ENCODE measurements around the gene FAM227A. TPM values are rescaled to one million over a fixed set of nuclear protein-coding genes. Genes with fewer than 3 reads are reported as not detected.
A peak's percentile ranks its signal among the peaks of the same experiment; 100 is the strongest.

The FAM227A gene
- total and polyA plus RNA-seq, 4 donors = 0.01 to 0.42 (median 0.04) TPM

DNA sequence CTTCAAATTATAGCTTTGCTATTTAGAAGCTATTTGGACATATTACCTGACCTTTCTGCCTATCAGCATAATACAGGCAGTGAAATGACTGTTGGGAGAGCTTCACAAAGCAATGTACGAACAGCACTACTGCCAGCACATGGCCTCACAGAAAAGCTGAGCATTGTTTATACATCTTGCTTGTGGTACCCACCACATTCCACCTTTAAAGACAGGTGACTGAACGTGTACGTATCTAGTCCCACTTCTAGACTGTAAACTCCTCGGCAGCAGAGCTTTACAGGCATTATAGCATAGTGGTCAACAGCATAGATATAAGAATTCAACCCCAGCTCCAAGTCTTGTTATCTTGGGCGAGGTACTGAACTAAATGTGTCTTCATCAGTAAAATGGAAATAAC lies 43.0 kb upstream of the FAM227A start:
- Histone ChIP-seq H3K9ac (ENCODE audit: low read depth in 1 of 2, low read length in 2 of 2) (peak overlapping the region; percentile 89 to 97), H3K36me3 (ENCODE audit: control insufficient read depth in 4 of 4, insufficient read depth in 3 of 4, low read depth in 1 of 4, low read length in 3 of 4) (no peaks in the 10 kb centered on the region), H3K27ac (ENCODE audit: low read depth in 1 of 2, low read length in 2 of 2) (peak overlapping the region; percentile 90 to 98), H3K4me1 (ENCODE audit: control insufficient read depth in 4 of 4, insufficient read depth in 4 of 4, low read length in 3 of 4) (peaks cover 8 to 37% (median 29%) of the 10 kb centered on the region in 4 donors), H3K4me3 (ENCODE audit: low read depth in 1 of 3, low read length in 3 of 3) (peak overlapping the region; percentile 65 to 83 (median 66)), H3K9me3 (ENCODE audit: control insufficient read depth in 4 of 4, low read length in 3 of 4) (no peaks in the 10 kb centered on the region), H3K27me3 (ENCODE audit: control insufficient read depth in 4 of 4, insufficient read depth in 4 of 4, low read length in 3 of 4) (no peaks in the 10 kb centered on the region)
- no peak for TF ChIP-seq GABPA (IDR thresholded peaks at IDR 0.05 in 1 of 2, conservative IDR thresholded peaks at IDR 0.05 in 1 of 2)
- TF ChIP-seq JUND (IDR thresholded peaks at IDR 0.05) = no peak
- TF ChIP-seq RAD21 (IDR thresholded peaks at IDR 0.05) = no peak
- no peak for TF ChIP-seq NR2F2 (IDR thresholded peaks at IDR 0.05)
- TF ChIP-seq HNF4G (IDR thresholded peaks at IDR 0.05) = no peak
- TF ChIP-seq RXRA (IDR thresholded peaks at IDR 0.05) = no peak
- TF ChIP-seq, protein P1, sequence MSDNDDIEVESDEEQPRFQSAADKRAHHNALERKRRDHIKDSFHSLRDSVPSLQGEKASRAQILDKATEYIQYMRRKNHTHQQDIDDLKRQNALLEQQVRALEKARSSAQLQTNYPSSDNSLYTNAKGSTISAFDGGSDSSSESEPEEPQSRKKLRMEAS (IDR thresholded peaks at IDR 0.05) = no peak
- TF ChIP-seq FOXA2 (IDR thresholded peaks at IDR 0.05) = no peak
- no peak for TF ChIP-seq ATF3 (IDR thresholded peaks at IDR 0.05)
- TF ChIP-seq TAF1 (conservative IDR thresholded peaks at IDR 0.05) = no peak
- TF ChIP-seq YY1 (IDR thresholded peaks at IDR 0.05) = no peak
- TF ChIP-seq EGR1 (IDR thresholded peaks at IDR 0.05; ENCODE audit: low read depth in 2 of 2) = no peak
- 75% methylated on average over 5 of the region's 5 CpGs for WGBS
- DNase-seq (ENCODE audit: low spot score) = no peak

DNA sequence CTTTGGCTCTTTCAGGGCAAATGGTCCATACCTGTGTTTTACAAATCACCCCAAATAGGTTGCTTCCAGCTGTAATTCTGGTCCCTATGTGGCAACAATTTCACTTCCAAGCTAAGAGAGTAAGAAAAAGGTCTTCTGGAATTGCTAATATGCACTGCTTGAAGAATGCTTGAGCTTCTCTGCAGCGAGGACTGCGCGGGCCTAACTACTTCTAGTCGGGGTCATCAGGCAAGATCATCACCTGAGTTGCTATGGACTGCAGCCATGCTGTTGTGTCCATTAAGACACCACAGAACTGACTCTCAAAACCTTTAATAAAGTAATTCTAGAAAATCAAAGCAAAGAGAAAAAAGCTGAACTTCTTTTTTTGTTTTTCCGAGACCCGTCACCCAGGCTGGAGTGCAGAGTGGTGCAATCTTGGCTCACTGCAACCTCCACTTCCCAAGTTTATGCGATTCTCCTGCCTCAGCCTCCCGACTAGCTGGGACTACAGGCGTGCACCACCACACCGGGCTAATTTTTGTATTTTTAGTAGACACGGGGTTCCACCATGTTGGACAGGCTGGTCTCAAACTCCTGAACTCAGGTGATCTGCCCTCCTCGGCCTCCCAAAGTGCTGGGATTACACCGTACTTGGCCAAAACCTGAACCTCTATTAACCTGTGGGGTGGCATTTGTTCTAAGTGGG lies 42.4 kb upstream of the FAM227A start:
- H3K4me3 ChIP-seq (ENCODE audit: low read depth in 1 of 3, low read length in 3 of 3) = no peak overlapping the region
- H3K9me3 ChIP-seq (ENCODE audit: control insufficient read depth in 4 of 4, low read length in 3 of 4) = no peaks in the 10 kb centered on the region
- no peaks in the 10 kb centered on the region for H3K27me3 ChIP-seq (ENCODE audit: control insufficient read depth in 4 of 4, insufficient read depth in 4 of 4, low read length in 3 of 4)
- DNase-seq (ENCODE audit: low spot score) = no peak
- peaks cover 8 to 37% (median 29%) of the 10 kb centered on the region in 4 donors for H3K4me1 ChIP-seq (ENCODE audit: control insufficient read depth in 4 of 4, insufficient read depth in 4 of 4, low read length in 3 of 4)
- H3K27ac ChIP-seq (ENCODE audit: low read depth in 1 of 2, low read length in 2 of 2) = peak overlapping the region in 1 of 2 donors; percentile 98
- 93% methylated on average over 13 of the region's 13 CpGs for WGBS
- TF ChIP-seq RXRA (IDR thresholded peaks at IDR 0.05) = no peak
- TF ChIP-seq, protein P2, sequence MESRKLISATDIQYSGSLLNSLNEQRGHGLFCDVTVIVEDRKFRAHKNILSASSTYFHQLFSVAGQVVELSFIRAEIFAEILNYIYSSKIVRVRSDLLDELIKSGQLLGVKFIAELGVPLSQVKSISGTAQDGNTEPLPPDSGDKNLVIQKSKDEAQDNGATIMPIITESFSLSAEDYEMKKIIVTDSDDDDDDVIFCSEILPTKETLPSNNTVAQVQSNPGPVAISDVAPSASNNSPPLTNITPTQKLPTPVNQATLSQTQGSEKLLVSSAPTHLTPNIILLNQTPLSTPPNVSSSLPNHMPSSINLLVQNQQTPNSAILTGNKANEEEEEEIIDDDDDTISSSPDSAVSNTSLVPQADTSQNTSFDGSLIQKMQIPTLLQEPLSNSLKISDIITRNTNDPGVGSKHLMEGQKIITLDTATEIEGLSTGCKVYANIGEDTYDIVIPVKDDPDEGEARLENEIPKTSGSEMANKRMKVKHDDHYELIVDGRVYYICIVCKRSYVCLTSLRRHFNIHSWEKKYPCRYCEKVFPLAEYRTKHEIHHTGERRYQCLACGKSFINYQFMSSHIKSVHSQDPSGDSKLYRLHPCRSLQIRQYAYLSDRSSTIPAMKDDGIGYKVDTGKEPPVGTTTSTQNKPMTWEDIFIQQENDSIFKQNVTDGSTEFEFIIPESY (IDR thresholded peaks at IDR 0.05) = no peak
- no peak for TF ChIP-seq FOXA2 (IDR thresholded peaks at IDR 0.05)
- TF ChIP-seq CTCF (IDR thresholded peaks at IDR 0.05; ENCODE audit: low read depth, low read length, missing input control) = no peak
- TF ChIP-seq ATF3 (IDR thresholded peaks at IDR 0.05) = no peak
- no peak for TF ChIP-seq REST (IDR thresholded peaks at IDR 0.05)
- TF ChIP-seq FOXA1 (IDR thresholded peaks at IDR 0.05) = no peak
- TF ChIP-seq, protein P1 (IDR thresholded peaks at IDR 0.05) = no peak
- no peak for TF ChIP-seq TAF1 (conservative IDR thresholded peaks at IDR 0.05)
- TF ChIP-seq EGR1 (IDR thresholded peaks at IDR 0.05; ENCODE audit: low read depth in 2 of 2) = no peak
- no peak for TF ChIP-seq NR2F2 (IDR thresholded peaks at IDR 0.05)
- no peak for TF ChIP-seq HNF4A (conservative IDR thresholded peaks at IDR 0.05)
- TF ChIP-seq YY1 (IDR thresholded peaks at IDR 0.05) = no peak
- no peak for TF ChIP-seq JUND (IDR thresholded peaks at IDR 0.05)
- peak overlapping the region in 1 of 2 donors; percentile 89 for H3K9ac ChIP-seq (ENCODE audit: low read depth in 1 of 2, low read length in 2 of 2)
- H3K36me3 ChIP-seq (ENCODE audit: control insufficient read depth in 4 of 4, insufficient read depth in 3 of 4, low read depth in 1 of 4, low read length in 3 of 4) = no peaks in the 10 kb centered on the region

Data from liver (tissue), 9 donors.